Measurements from ENCODE around the gene NAALADL2. TPM values are rescaled to one million over a fixed set of nuclear protein-coding genes. Genes with fewer than 3 reads are reported as not detected.

Gene NAALADL2
- total and polyA plus RNA-seq, 9 of the 15 experiments (the other 6 are each of a cell fraction or from before 2014, with no cell fraction given) = 0.29 to 1.1 (median 0.79) TPM; not detected in 1

DNA sequence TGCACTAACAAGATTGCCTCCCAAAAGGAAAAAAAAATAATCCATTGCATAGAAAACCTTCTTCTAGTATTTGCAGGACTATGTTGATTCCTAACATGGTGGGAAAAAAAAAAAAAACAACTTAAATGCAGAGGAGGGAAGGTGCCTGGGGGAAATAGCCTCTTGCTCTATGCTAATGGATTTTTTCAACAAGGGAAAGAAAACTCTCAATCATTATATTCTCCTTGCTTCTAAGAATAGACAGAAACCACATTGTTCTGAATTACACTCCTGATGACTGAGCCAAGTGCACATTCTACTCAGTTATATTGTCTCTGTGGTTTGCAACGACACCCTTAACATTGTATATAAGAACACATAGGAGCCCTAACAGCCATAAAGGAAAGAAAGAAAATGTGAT lies 760.2 kb downstream of the NAALADL2 start:
- in situ Hi-C loops (cut with MboI) (no loop called here), intact Hi-C loops (cut with micrococcal nuclease) (no loop called here)
- no peaks in the 10 kb centered on the region for H3K9me1 ChIP-seq (ENCODE audit: control insufficient read depth, insufficient read depth, low read length)
- no peaks in the 10 kb centered on the region for H3K9me3 ChIP-seq (replicated peaks; ENCODE audit: control insufficient read depth, insufficient read depth, low read depth, low read length)
- H3K4me1 ChIP-seq (replicated peaks in 1 of 2; ENCODE audit: control insufficient read depth in 2 of 2, insufficient read depth in 2 of 2, low read length in 2 of 2) = no peaks in the 10 kb centered on the region
- no peak for TF ChIP-seq MAFG (tag; conservative IDR thresholded peaks at IDR 0.05)
- no peaks in the 10 kb centered on the region for H4K20me1 ChIP-seq (replicated peaks; ENCODE audit: control insufficient read depth, insufficient read depth, low read length)
- FAIRE-seq (no peak), DNase-seq (ENCODE audit: extremely low read depth in 1 of 4, low spot score in 3 of 4) (no peak), ATAC-seq (no peak)
- no TSS peak for BruUV-seq (replicated peaks)
- ChIA-PET CTCF (ENCODE audit: low intra/inter-chr PET ratio) (no interaction called here), POLR2A (no interaction called here)
- 0% methylated on average over 1 of the region's 1 CpG for WGBS (ENCODE audit: insufficient coverage, low coverage, missing lambda C conversion rate)
- H3K36me3 ChIP-seq (ENCODE audit: control insufficient read depth, insufficient read depth, low read length) = no peaks in the 10 kb centered on the region
- no peaks in the 10 kb centered on the region for H3K79me2 ChIP-seq (ENCODE audit: control insufficient read depth, insufficient read depth, low read length)
- H2AFZ ChIP-seq (ENCODE audit: low read depth, low read length) = no peak overlapping the region
- H3K27ac ChIP-seq (ENCODE audit: extremely low read depth, low read depth, low read length) = no peak overlapping the region
- H3K27me3 ChIP-seq (ENCODE audit: control insufficient read depth in 2 of 2, insufficient read depth in 2 of 2, low read length in 2 of 2) = no peaks in the 10 kb centered on the region
- H3K4me2 ChIP-seq (ENCODE audit: insufficient read depth, low read length) = no peak overlapping the region
- H3K9ac ChIP-seq (ENCODE audit: insufficient read depth in 1 of 2, low read depth in 2 of 2, low read length in 2 of 2) = no peak overlapping the region
- no peak overlapping the region for H3K4me3 ChIP-seq

DNA sequence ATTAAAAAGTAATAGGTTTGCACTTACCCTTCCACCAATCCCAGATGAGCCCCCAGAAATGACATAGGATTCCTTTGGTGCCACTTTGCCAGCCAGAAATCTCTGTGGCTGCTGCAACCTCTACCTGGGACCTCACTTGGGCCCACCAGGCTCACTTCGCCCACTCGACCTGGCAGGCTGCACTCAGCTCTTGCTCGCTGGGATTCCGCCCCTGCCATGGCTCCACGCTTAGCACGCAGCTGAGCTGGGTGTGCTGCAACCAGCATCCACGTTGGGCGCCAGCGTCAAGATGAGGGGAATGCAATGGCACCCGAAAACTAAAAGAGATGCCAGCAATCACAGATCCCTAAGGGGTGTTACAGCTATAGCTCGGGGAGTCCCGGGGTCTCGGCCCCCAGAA lies 761.0 kb downstream of the NAALADL2 start:
- H3K4me3 ChIP-seq = no peak overlapping the region
- ATAC-seq (no peak), FAIRE-seq (no peak), DNase-seq (ENCODE audit: extremely low read depth in 1 of 4, low spot score in 3 of 4) (no peak)
- under 1% methylated on average over 13 of the region's 13 CpGs for WGBS (ENCODE audit: insufficient coverage, low coverage, missing lambda C conversion rate)
- CTCF ChIA-PET (ENCODE audit: low intra/inter-chr PET ratio) = no interaction called here
- H3K9me1 ChIP-seq (ENCODE audit: control insufficient read depth, insufficient read depth, low read length) = no peaks in the 10 kb centered on the region
- H3K36me3 ChIP-seq (ENCODE audit: control insufficient read depth, insufficient read depth, low read length) = no peaks in the 10 kb centered on the region
- H3K27ac ChIP-seq (ENCODE audit: extremely low read depth, low read depth, low read length) = no peak overlapping the region
- no peak overlapping the region for H3K4me2 ChIP-seq (ENCODE audit: insufficient read depth, low read length)
- in situ Hi-C loops (cut with MboI) (no loop called here), intact Hi-C loops (cut with micrococcal nuclease) (no loop called here)
- no TSS peak for BruUV-seq (replicated peaks)
- POLR2A ChIA-PET = no interaction called here
- H3K79me2 ChIP-seq (ENCODE audit: control insufficient read depth, insufficient read depth, low read length) = no peaks in the 10 kb centered on the region
- H3K9ac ChIP-seq (ENCODE audit: insufficient read depth in 1 of 2, low read depth in 2 of 2, low read length in 2 of 2) = no peak overlapping the region
- no peaks in the 10 kb centered on the region for H3K9me3 ChIP-seq (replicated peaks; ENCODE audit: control insufficient read depth, insufficient read depth, low read depth, low read length)
- no peaks in the 10 kb centered on the region for H4K20me1 ChIP-seq (replicated peaks; ENCODE audit: control insufficient read depth, insufficient read depth, low read length)
- TF ChIP-seq PRMT5 (CRISPR knock-in tag; IDR thresholded peaks at IDR 0.05) = no peak
- TF ChIP-seq POU5F1 (IDR thresholded peaks at IDR 0.05; ENCODE audit: borderline replicate concordance, low read depth, low read length, partially characterized antibody) = no peak
- H3K4me1 ChIP-seq (replicated peaks in 1 of 2; ENCODE audit: control insufficient read depth in 2 of 2, insufficient read depth in 2 of 2, low read length in 2 of 2) = no peaks in the 10 kb centered on the region
- H2AFZ ChIP-seq (ENCODE audit: low read depth, low read length) = no peak overlapping the region
- no peaks in the 10 kb centered on the region for H3K27me3 ChIP-seq (ENCODE audit: control insufficient read depth in 2 of 2, insufficient read depth in 2 of 2, low read length in 2 of 2)
